HL-60 (cell line): ENCODE data around the gene PHIP.

Experiments
- DNase-seq, 2 experiments: peaks; one replicate each; pipeline ENCODE4 v3.0.0-alpha.2; 2010 to 2020; ENCODE audit warnings: low read depth in 1 of 2, low spot score in 1 of 2
- H3K27ac ChIP-seq: fragments of 250-450 bp; sonication (Bioruptor Pico); replicated peaks from 2 replicates; pipeline ENCODE4 v1.5.1; 2020; ENCODE audit warnings: mild to moderate bottlenecking, moderate library complexity
- H3K27me3 ChIP-seq: fragments of 250-450 bp; sonication (Bioruptor Pico); 2 replicates; pipeline ENCODE4 v1.5.1; 2021; ENCODE audit warnings: mild to moderate bottlenecking, moderate library complexity; ENCODE audit not compliant: insufficient read depth, poor library complexity, severe bottlenecking
- H3K4me3 ChIP-seq: replicated peaks from 2 replicates; pipeline ENCODE4 v1.5.1; 2011; ENCODE audit warnings: mild to moderate bottlenecking, control low read depth, low read length; ENCODE audit not compliant: insufficient read depth
- GABPA ChIP-seq: IDR thresholded peaks from 2 replicates; pipeline ENCODE4 v1.6.1; 2012; ENCODE audit warnings: low read depth
- POLR2AphosphoS5 ChIP-seq: IDR thresholded peaks from 2 replicates; pipeline ENCODE4 v1.6.1; 2012; ENCODE audit warnings: low read depth
- REST ChIP-seq: IDR thresholded peaks from 2 replicates; pipeline ENCODE4 v1.6.1; 2012; ENCODE audit warnings: low read depth; ENCODE audit not compliant: insufficient replicate concordance
- SPI1 ChIP-seq: IDR thresholded peaks from 2 replicates; pipeline ENCODE4 v1.6.1; 2012; ENCODE audit warnings: low read depth, mild to moderate bottlenecking, borderline replicate concordance
- long read RNA-seq: library from polyadenylated mRNA; unstranded; transcript quantifications from one replicate; pipeline ENCODE4 v2.0.0, GENCODE V29; 2020
- TF ChIP-seq, protein P1 (sequence below): IDR thresholded peaks from one replicate; pipeline ENCODE4 v1.5.1; 2011; ENCODE audit warnings: low read length, control low read depth, inconsistent platforms; ENCODE audit not compliant: insufficient read depth

PHIP gene
- long read RNA-seq, partial matches to known transcripts = 297 of 352 reads
- long read RNA-seq, other reads (novel, unspliced or antisense) = 55 of 352 reads

GRCh38 chr6:79078075-79078969 lies at the start of gene PHIP:
Gene PHIP (minus strand): TSS chr6:79078254. CDS start chr6:79078068, 186 bp downstream.
- Histone ChIP-seq H3K4me3 (peak within 1 kb of the TSS; percentile 65), H3K27ac (peak within 1 kb of the TSS; percentile 98), H3K27me3 (no peaks in the 10 kb centered on the region)
- peak; percentile 47 for TF ChIP-seq REST
- TF ChIP-seq, protein P1, sequence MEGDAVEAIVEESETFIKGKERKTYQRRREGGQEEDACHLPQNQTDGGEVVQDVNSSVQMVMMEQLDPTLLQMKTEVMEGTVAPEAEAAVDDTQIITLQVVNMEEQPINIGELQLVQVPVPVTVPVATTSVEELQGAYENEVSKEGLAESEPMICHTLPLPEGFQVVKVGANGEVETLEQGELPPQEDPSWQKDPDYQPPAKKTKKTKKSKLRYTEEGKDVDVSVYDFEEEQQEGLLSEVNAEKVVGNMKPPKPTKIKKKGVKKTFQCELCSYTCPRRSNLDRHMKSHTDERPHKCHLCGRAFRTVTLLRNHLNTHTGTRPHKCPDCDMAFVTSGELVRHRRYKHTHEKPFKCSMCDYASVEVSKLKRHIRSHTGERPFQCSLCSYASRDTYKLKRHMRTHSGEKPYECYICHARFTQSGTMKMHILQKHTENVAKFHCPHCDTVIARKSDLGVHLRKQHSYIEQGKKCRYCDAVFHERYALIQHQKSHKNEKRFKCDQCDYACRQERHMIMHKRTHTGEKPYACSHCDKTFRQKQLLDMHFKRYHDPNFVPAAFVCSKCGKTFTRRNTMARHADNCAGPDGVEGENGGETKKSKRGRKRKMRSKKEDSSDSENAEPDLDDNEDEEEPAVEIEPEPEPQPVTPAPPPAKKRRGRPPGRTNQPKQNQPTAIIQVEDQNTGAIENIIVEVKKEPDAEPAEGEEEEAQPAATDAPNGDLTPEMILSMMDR = no peak
- TF ChIP-seq POLR2AphosphoS5 = peak; percentile 90
- no peak for TF ChIP-seq GABPA
- DNase-seq = peak; percentile 88 to 92

DNA sequence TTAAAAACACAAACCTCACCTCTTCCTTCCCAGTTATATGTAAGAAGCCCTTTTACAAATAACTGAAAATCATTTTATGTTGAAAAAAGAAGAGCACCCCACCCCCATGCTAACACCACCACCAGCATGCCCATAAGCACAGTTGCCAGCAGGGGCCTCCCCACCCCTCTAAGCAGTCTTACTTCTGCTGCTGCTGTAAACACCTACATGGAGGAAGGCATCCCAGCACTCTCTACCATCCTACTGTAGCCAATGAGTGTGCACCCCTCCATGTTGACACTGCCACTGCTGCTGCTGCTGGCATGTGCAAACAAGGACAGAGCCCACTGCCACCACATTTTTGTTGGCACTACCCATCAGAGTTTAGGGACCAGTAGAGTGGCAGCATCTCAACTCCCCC lies 49.6 kb upstream of the PHIP start:
- H3K27me3 ChIP-seq = no peaks in the 10 kb centered on the region
- TF ChIP-seq REST (no peak), SPI1 (no peak), POLR2AphosphoS5 (no peak), GABPA (no peak)
- TF ChIP-seq, protein P1 = no peak
- no peak overlapping the region for H3K27ac ChIP-seq
- no peak for DNase-seq
- no peak overlapping the region for H3K4me3 ChIP-seq

DNA sequence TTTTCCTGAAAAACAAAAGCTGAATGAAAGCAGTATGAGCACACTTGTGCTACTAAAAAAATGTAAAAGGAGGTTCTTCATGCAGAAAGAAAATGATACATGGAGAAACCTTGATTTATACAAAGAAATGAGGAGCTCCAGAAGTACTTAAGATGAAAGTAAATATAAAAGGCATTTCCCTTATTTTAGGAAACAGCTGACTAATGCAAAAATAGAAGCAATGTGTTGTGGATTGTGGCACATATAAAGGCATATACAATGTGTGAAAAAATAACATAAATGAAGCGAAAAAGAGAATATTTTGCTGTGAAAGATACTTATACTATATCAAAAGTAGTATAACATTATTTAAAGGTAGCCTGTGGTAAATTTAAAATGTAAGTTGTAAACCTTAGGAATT lies 41.2 kb upstream of the PHIP start:
- Histone ChIP-seq H3K4me3 (no peak overlapping the region), H3K27me3 (no peaks in the 10 kb centered on the region), H3K27ac (no peak overlapping the region)
- no peak for DNase-seq
- TF ChIP-seq, protein P1 = no peak
- no peak for TF ChIP-seq POLR2AphosphoS5
